Loucy (cell line): ENCODE results near the gene SERPINB8.

Experiments used
- H2AFZ ChIP-seq: fragments of 200-600 bp; sonication (generic); 2 replicates; pipeline ENCODE4 v1.6.0; 2016; ENCODE audit warnings: antibody characterized with exemption, mild to moderate bottlenecking, low read length, moderate library complexity
- H3F3A ChIP-seq: fragments of 200-600 bp; 2 replicates; pipeline ENCODE4 v1.6.0; 2016; ENCODE audit warnings: antibody characterized with exemption, low read depth, mild to moderate bottlenecking
- H3K27me3 ChIP-seq: fragments of 200-600 bp; sonication (generic); 2 replicates; pipeline ENCODE4 v1.6.1; 2014; ENCODE audit warnings: low read length, mild to moderate bottlenecking; ENCODE audit not compliant: insufficient read depth, poor library complexity, severe bottlenecking
- H3K36me3 ChIP-seq: fragments of 200-600 bp; sonication (generic); 2 replicates; pipeline ENCODE4 v1.6.1; 2016; ENCODE audit warnings: low read length; ENCODE audit not compliant: insufficient read depth
- H3K4me1 ChIP-seq: fragments of 200-600 bp; sonication (generic); 2 replicates; pipeline ENCODE4 v1.5.1; 2014; ENCODE audit warnings: low read length, mild to moderate bottlenecking; ENCODE audit not compliant: insufficient read depth, poor library complexity, severe bottlenecking
- H3K4me2 ChIP-seq: fragments of 200-600 bp; sonication (generic); 2 replicates; pipeline ENCODE4 v1.6.0; 2014; ENCODE audit warnings: antibody characterized with exemption, low read length, low read depth, mild to moderate bottlenecking; ENCODE audit not compliant: poor library complexity, severe bottlenecking
- H3K4me3 ChIP-seq: fragments of 200-600 bp; sonication (generic); 2 replicates; pipeline ENCODE4 v1.5.1; 2014; ENCODE audit warnings: low read length, mild to moderate bottlenecking, mixed read lengths; ENCODE audit not compliant: poor library complexity, severe bottlenecking
- H3K79me2 ChIP-seq: fragments of 200-600 bp; sonication (generic); 2 replicates; pipeline ENCODE4 v1.6.1; 2014; ENCODE audit warnings: low read length; ENCODE audit not compliant: insufficient read depth
- H3K9ac ChIP-seq: fragments of 200-600 bp; sonication (generic); 2 replicates; pipeline ENCODE4 v1.6.0; 2014; ENCODE audit warnings: mild to moderate bottlenecking, low read depth, low read length, moderate library complexity; ENCODE audit not compliant: poor library complexity, severe bottlenecking
- H3K9me2 ChIP-seq: fragments of 200-600 bp; sonication (generic); replicated peaks from 2 replicates; pipeline ENCODE4 v1.6.1; 2016; ENCODE audit warnings: low read depth, low read length, mixed read lengths
- H3K9me3 ChIP-seq: fragments of 200-600 bp; sonication (generic); 2 replicates; pipeline ENCODE4 v1.6.1; 2014; ENCODE audit warnings: mild to moderate bottlenecking, antibody characterized with exemption, low read length, low read depth; ENCODE audit not compliant: insufficient read depth
- H4K20me1 ChIP-seq: fragments of 200-600 bp; sonication (generic); 2 replicates; pipeline ENCODE4 v1.6.0; 2014; ENCODE audit warnings: antibody characterized with exemption, low read length, mild to moderate bottlenecking; ENCODE audit not compliant: insufficient read depth, poor library complexity, severe bottlenecking
- EZH2phosphoT487 ChIP-seq: fragments of 200-600 bp; IDR thresholded peaks from 2 replicates; pipeline ENCODE4 v1.6.1; 2018; ENCODE audit warnings: antibody characterized with exemption, mild to moderate bottlenecking, moderate library complexity, borderline replicate concordance
- TF ChIP-seq, protein P1 (sequence below): fragments of 200-600 bp; sonication (generic); conservative IDR thresholded peaks from 2 replicates; pipeline ENCODE4 v1.5.1; 2014; ENCODE audit warnings: mild to moderate bottlenecking, antibody characterized with exemption, low read length

The SERPINB8 gene

DNA sequence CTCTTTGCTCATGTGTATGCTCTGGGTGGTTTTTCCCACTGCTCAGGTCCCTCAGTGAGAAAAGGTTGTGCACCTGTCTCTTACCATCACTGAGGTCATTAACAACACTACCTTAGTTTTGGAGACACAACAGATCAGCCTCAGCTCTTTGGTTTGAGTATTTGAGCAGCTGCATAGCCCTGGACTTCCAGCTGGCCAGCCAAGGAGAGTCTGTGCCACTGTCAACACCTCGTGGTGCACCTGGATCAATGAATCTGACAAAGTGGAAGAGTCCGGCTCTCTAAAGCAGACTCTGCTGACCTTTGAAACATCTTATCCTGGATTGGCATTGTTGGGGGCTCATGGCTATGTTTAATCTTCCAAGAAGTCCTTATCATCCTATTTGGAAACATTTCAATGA is 30.0 kb downstream of the SERPINB8 start:
- H3K36me3 ChIP-seq: no peaks in the 10 kb centered on the region
- no peak overlapping the region for H3K4me2 ChIP-seq
- H2AFZ ChIP-seq: no peak overlapping the region
- H3K9ac ChIP-seq: no peak overlapping the region
- no peak overlapping the region for H3K4me3 ChIP-seq
- H3K9me3 ChIP-seq: peaks cover 10% of the 10 kb centered on the region; the same call in 1 of the 2 replicates
- no peaks in the 10 kb centered on the region for H3K4me1 ChIP-seq
- no peaks in the 10 kb centered on the region for H4K20me1 ChIP-seq
- TF ChIP-seq, protein P1, sequence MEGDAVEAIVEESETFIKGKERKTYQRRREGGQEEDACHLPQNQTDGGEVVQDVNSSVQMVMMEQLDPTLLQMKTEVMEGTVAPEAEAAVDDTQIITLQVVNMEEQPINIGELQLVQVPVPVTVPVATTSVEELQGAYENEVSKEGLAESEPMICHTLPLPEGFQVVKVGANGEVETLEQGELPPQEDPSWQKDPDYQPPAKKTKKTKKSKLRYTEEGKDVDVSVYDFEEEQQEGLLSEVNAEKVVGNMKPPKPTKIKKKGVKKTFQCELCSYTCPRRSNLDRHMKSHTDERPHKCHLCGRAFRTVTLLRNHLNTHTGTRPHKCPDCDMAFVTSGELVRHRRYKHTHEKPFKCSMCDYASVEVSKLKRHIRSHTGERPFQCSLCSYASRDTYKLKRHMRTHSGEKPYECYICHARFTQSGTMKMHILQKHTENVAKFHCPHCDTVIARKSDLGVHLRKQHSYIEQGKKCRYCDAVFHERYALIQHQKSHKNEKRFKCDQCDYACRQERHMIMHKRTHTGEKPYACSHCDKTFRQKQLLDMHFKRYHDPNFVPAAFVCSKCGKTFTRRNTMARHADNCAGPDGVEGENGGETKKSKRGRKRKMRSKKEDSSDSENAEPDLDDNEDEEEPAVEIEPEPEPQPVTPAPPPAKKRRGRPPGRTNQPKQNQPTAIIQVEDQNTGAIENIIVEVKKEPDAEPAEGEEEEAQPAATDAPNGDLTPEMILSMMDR: no peak
- no peak for TF ChIP-seq EZH2phosphoT487
- no peaks in the 10 kb centered on the region for H3K27me3 ChIP-seq
- H3F3A ChIP-seq: no peaks in the 10 kb centered on the region
- H3K9me2 ChIP-seq: no peaks in the 10 kb centered on the region
- H3K79me2 ChIP-seq: no peaks in the 10 kb centered on the region

DNA sequence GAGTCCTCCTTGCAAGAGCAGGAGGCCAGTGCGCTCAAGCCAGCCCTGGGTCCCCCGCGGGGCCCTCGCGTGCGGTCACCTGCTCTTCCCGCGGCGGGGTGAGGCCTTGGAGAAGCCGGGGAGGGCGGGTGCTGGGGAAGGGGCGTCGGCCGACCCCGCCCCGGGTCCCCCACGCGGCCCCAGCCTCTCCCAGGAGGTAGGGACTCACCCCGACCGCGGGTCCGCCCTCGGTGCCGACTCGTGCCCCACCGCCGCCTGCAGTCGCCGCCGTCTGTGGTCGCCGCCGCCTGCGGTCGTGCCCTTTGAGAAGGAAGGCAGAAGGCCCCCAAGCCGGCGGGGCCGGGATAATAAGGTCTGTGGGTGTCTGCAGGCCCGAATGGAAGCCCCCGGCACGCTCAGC is 32.7 kb downstream of the SERPINB8 start:
- Histone ChIP-seq H2AFZ (no peak overlapping the region), H4K20me1 (no peaks in the 10 kb centered on the region)

DNA sequence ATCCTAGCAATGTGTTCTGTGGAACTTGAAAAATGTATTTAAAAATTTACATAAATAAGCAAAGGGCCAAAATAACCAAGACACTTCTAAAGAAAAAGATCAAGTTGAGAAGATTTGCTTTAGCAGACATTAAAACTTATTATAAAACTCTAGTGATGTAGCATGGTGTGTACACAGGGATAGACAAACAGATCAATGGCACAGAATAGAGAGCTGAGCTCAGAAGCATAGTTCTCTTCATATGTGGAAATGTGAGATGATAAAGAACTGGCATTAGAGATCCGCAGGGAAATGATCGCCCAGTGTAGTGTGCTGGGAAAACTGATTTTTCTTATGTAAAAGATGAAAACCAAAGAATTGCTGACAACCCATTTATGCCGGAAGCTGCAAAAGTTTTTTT is 39.4 kb downstream of the SERPINB8 start:
- TF ChIP-seq, protein P1: no peak
- TF ChIP-seq EZH2phosphoT487: no peak
- H3K4me1 ChIP-seq: no peaks in the 10 kb centered on the region
- H2AFZ ChIP-seq: no peak overlapping the region
- no peaks in the 10 kb centered on the region for H3K9me3 ChIP-seq
- no peaks in the 10 kb centered on the region for H3F3A ChIP-seq
- H3K27me3 ChIP-seq: no peaks in the 10 kb centered on the region
- no peak overlapping the region for H3K4me3 ChIP-seq
- no peaks in the 10 kb centered on the region for H3K36me3 ChIP-seq
- H4K20me1 ChIP-seq: no peaks in the 10 kb centered on the region
- H3K4me2 ChIP-seq: no peak overlapping the region
- H3K9ac ChIP-seq: no peak overlapping the region
- H3K79me2 ChIP-seq: no peaks in the 10 kb centered on the region
- no peaks in the 10 kb centered on the region for H3K9me2 ChIP-seq

More for the DNA sequence above, 32.7 kb downstream of the SERPINB8 start:
- no peaks in the 10 kb centered on the region for H3K9me3 ChIP-seq
- H3K36me3 ChIP-seq: no peaks in the 10 kb centered on the region
- H3F3A ChIP-seq: no peaks in the 10 kb centered on the region
- H3K27me3 ChIP-seq: no peaks in the 10 kb centered on the region
- no peak overlapping the region for H3K4me3 ChIP-seq
- H3K9me2 ChIP-seq: no peaks in the 10 kb centered on the region
- H3K9ac ChIP-seq: no peak overlapping the region
- no peak overlapping the region for H3K4me2 ChIP-seq
- TF ChIP-seq, protein P1: no peak
- TF ChIP-seq EZH2phosphoT487: no peak
- H3K4me1 ChIP-seq: no peaks in the 10 kb centered on the region
- H3K79me2 ChIP-seq: no peaks in the 10 kb centered on the region
